GM21737 (cell line): ENCODE data around the gene PLD5.

Experiments used
- ATAC-seq: cut with Tn5 transposase; IDR thresholded peaks from one replicate; pipeline ENCODE4 v1.9.1; 2021; ENCODE audit warnings: mild to moderate bottlenecking, moderate library complexity; ENCODE audit not compliant: unreplicated experiment

Gene PLD5

GRCh38 chr1:242524571-242525359 is at the start of gene PLD5:
PLD5 (minus strand) TSS chr1:242524697.
- ATAC-seq, result no peak

GRCh38 chr1:242569867-242570266 is 45.4 kb upstream of the PLD5 start:
- no peak for ATAC-seq

- no peak for ATAC-seq
These were observed 44.2 kb upstream of the PLD5 start for GRCh38 chr1:242568666-242569065.

- ATAC-seq, result no peak
These were observed 43.1 kb upstream of the PLD5 start for GRCh38 chr1:242567596-242567995.

GRCh38 chr1:242556759-242557158 is 32.3 kb upstream of the PLD5 start:
- no peak for ATAC-seq

GRCh38 chr1:242556276-242556675 is 31.8 kb upstream of the PLD5 start:
- ATAC-seq, result no peak

GRCh38 chr1:242554577-242554976 is 30.1 kb upstream of the PLD5 start:
- no peak for ATAC-seq

- ATAC-seq, result no peak
These were observed 22.6 kb upstream of the PLD5 start for GRCh38 chr1:242546849-242547729.

GRCh38 chr1:242546441-242546840 is 21.9 kb upstream of the PLD5 start:
- no peak for ATAC-seq

- ATAC-seq, result no peak
These were observed 19.6 kb upstream of the PLD5 start for GRCh38 chr1:242544071-242544470.

GRCh38 chr1:242542271-242542670 is 17.8 kb upstream of the PLD5 start:
- no peak for ATAC-seq

- ATAC-seq, result no peak
These were observed 11.5 kb upstream of the PLD5 start for GRCh38 chr1:242535986-242536385.

- no peak for ATAC-seq
These were observed 10.3 kb upstream of the PLD5 start for GRCh38 chr1:242534753-242535152.

GRCh38 chr1:242530761-242531160 is 6.3 kb upstream of the PLD5 start:
- ATAC-seq, result no peak

GRCh38 chr1:242525769-242526168 is 1.3 kb upstream of the PLD5 start:
- ATAC-seq, result no peak

GRCh38 chr1:242525360-242525722 is 844 bp upstream of the PLD5 start:
- no peak for ATAC-seq

- ATAC-seq, result no peak
These were observed 552 bp downstream of the PLD5 start for GRCh38 chr1:242523719-242524570.

- no peak for ATAC-seq
These were observed 1.3 kb downstream of the PLD5 start for GRCh38 chr1:242522996-242523718.

- no peak for ATAC-seq
These were observed 2.1 kb downstream of the PLD5 start for GRCh38 chr1:242522304-242522945.

- no peak for ATAC-seq
These were observed 8.9 kb downstream of the PLD5 start for GRCh38 chr1:242515555-242515954.
